Esophagus squamous epithelium (tissue), 4 donors: ENCODE data around the gene EPB41L1.

Experiments used
- POLR2A ChIP-seq, 4 donors: fragments of 450-650 bp; IDR thresholded peaks; one replicate each; pipeline ENCODE4 v1.6.1; 2017; ENCODE audit warnings: antibody characterized with exemption in 4 of 4, mild to moderate bottlenecking in 4 of 4, moderate library complexity in 3 of 4
- TF ChIP-seq, protein P1 (sequence below), 6 experiments: fragments of 450-650 bp in 4 of 6; fragments of 200-600 bp in 2 of 6; sonication (generic) in 2 of 6; IDR thresholded peaks; one replicate each; pipeline ENCODE4 v1.5.1; 2016 to 2019; ENCODE audit warnings: antibody characterized with exemption in 6 of 6, mild to moderate bottlenecking in 4 of 6, moderate library complexity in 4 of 6

DNA sequence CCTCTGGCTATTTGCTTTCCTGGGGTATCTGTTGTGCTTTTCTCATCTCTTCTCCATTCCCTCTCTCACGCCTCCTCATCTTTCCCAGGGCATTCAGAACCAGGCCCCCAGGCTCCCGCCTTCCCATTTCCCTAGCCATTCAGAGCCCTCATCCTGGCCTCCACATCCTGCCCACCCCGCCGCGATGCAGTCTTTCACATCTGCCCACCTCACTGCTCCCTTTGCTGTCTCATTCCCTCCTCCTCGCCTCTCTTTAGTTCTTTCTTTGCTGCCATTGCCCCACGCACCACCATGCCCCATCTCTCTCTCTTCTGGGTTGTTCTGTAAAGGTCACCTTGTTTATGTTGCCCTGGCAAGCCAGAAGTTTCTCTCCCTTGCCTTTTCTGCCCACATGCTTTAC lies 71.1 kb downstream of the EPB41L1 start:
- TF ChIP-seq, protein P1, sequence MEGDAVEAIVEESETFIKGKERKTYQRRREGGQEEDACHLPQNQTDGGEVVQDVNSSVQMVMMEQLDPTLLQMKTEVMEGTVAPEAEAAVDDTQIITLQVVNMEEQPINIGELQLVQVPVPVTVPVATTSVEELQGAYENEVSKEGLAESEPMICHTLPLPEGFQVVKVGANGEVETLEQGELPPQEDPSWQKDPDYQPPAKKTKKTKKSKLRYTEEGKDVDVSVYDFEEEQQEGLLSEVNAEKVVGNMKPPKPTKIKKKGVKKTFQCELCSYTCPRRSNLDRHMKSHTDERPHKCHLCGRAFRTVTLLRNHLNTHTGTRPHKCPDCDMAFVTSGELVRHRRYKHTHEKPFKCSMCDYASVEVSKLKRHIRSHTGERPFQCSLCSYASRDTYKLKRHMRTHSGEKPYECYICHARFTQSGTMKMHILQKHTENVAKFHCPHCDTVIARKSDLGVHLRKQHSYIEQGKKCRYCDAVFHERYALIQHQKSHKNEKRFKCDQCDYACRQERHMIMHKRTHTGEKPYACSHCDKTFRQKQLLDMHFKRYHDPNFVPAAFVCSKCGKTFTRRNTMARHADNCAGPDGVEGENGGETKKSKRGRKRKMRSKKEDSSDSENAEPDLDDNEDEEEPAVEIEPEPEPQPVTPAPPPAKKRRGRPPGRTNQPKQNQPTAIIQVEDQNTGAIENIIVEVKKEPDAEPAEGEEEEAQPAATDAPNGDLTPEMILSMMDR (IDR thresholded peaks at IDR 0.05): no peak
- no peak for TF ChIP-seq POLR2A (IDR thresholded peaks at IDR 0.05)
